H1 (cell line): ENCODE data around the gene EXT2. TPM values are rescaled to one million over a fixed set of nuclear protein-coding genes. Genes with fewer than 3 reads are reported as not detected.

Experiments
- CTCF ChIA-PET: fragments of 300-600 bp; sonication (Branson Sonifier 250); formaldehyde crosslinking; loops from one replicate; lab custom pipeline; 2021; ENCODE audit not compliant: partially characterized antibody; lab: Charles Lee
- POLR2A ChIA-PET: fragments of 300-600 bp; sonication (Branson Sonifier 250); formaldehyde crosslinking; loops from one replicate; lab custom pipeline; 2021; ENCODE audit warnings: inconsistent platforms; ENCODE audit not compliant: partially characterized antibody; lab: Charles Lee
- DNase-seq, 2 experiments: peaks; one replicate each; pipeline versions ENCODE4 v3.0.0 to v3.0.0-alpha.2; 2010 to 2022; ENCODE audit warnings: low spot score in 2 of 2, low read depth in 1 of 2, mixed read lengths in 1 of 2
- FAIRE-seq: peaks from 2 replicates; lab custom pipeline; 2011; peaks lifted over from hg19 to GRCh38; lab: Jason Lieb, UNC
- H2AFZ ChIP-seq: 2 replicates; pipeline ENCODE4 v1.8.1; 2012; ENCODE audit warnings: low read length, inconsistent platforms
- H2AK5ac ChIP-seq: 2 replicates; pipeline ENCODE4 v1.6.1; 2013; ENCODE audit warnings: low read depth, low read length
- H2BK120ac ChIP-seq: replicated peaks from 2 replicates; pipeline ENCODE3; 2013; ENCODE audit warnings: low read depth, low read length, inconsistent platforms
- H2BK12ac ChIP-seq: 2 replicates; pipeline ENCODE4 v1.6.1; 2013; ENCODE audit warnings: low read depth, low read length
- H2BK15ac ChIP-seq: 2 replicates; pipeline ENCODE4 v1.6.1; 2013; ENCODE audit warnings: low read length
- H2BK20ac ChIP-seq: 2 replicates; pipeline ENCODE4 v1.6.1; 2013; ENCODE audit warnings: low read length
- H2BK5ac ChIP-seq: 2 replicates; pipeline ENCODE4 v1.6.1; 2013; ENCODE audit warnings: low read depth, low read length
- H3K14ac ChIP-seq: 2 replicates; pipeline ENCODE4 v1.6.1; 2013; ENCODE audit warnings: inconsistent platforms; ENCODE audit not compliant: insufficient read length
- H3K18ac ChIP-seq: 2 replicates; pipeline ENCODE4 v1.6.1; 2013; ENCODE audit warnings: low read length; ENCODE audit errors: extremely low read depth
- H3K23ac ChIP-seq: 2 replicates; pipeline ENCODE4 v1.6.1; 2013; ENCODE audit warnings: inconsistent platforms; ENCODE audit not compliant: insufficient read length
- H3K23me2 ChIP-seq: 2 replicates; pipeline ENCODE4 v1.6.1; 2013; ENCODE audit warnings: low read depth, low read length
- H3K27ac ChIP-seq: 2 replicates; pipeline ENCODE4 v1.6.1; 2011; ENCODE audit warnings: low read depth, low read length, inconsistent platforms
- H3K27me3 ChIP-seq, 4 experiments: replicated peaks in 1 of 4; 1 replicate in 1 of 4; 2 replicates in 3 of 4; pipeline versions ENCODE4 v1.6.1 to v1.8.1; 2011 to 2013; ENCODE audit warnings: low read length in 3 of 4, mild to moderate bottlenecking in 3 of 4, inconsistent platforms in 2 of 4, mixed read lengths in 2 of 4, moderate library complexity in 1 of 4; ENCODE audit not compliant: control insufficient read depth in 3 of 4, insufficient read depth in 3 of 4; ENCODE audit errors: extremely low read depth in 1 of 4
- H3K36me3 ChIP-seq, 4 experiments: 2 replicates each; pipeline versions ENCODE4 v1.6.1 to v1.8.1; 2011 to 2013; ENCODE audit warnings: mild to moderate bottlenecking in 4 of 4, low read length in 3 of 4, moderate library complexity in 2 of 4, control low read depth in 1 of 4, inconsistent platforms in 1 of 4; ENCODE audit not compliant: insufficient read depth in 4 of 4, control insufficient read depth in 2 of 4
- H3K4ac ChIP-seq: replicated peaks from 2 replicates; pipeline ENCODE3; 2013; ENCODE audit warnings: low read length, low read depth, mixed read lengths, inconsistent platforms; ENCODE audit not compliant: insufficient read length
- H3K4me1 ChIP-seq, 4 experiments: replicated peaks in 1 of 4; 1 replicate in 1 of 4; 2 replicates in 3 of 4; pipeline versions ENCODE4 v1.6.1 to v1.8.1; 2011 to 2013; ENCODE audit warnings: low read length in 3 of 4, inconsistent platforms in 2 of 4, mixed read lengths in 1 of 4; ENCODE audit not compliant: insufficient read depth in 4 of 4, control insufficient read depth in 3 of 4
- H3K4me2 ChIP-seq, 2 experiments: 2 replicates each; pipeline versions ENCODE4 v1.6.1 to v1.8.1; 2011 to 2013; ENCODE audit warnings: low read depth in 2 of 2, low read length in 2 of 2, control low read depth in 1 of 2, inconsistent platforms in 1 of 2, mild to moderate bottlenecking in 1 of 2; ENCODE audit not compliant: insufficient read depth in 1 of 2
- H3K4me3 ChIP-seq, 4 experiments: fragments of 200-600, 300-600 bp in 1 of 4; sonication (generic), shearing (Covaris generic), sonication (Bioruptor Twin) in 1 of 4; 2 replicates each; pipeline versions ENCODE4 v1.5.1 to v1.8.1; 2011 to 2016; ENCODE audit warnings: low read length in 4 of 4, low read depth in 3 of 4, control low read depth in 2 of 4, inconsistent platforms in 2 of 4, mild to moderate bottlenecking in 2 of 4, mixed read lengths in 1 of 4, moderate library complexity in 1 of 4; ENCODE audit not compliant: insufficient read depth in 2 of 4; ENCODE audit errors: extremely low read depth in 1 of 4
- H3K56ac ChIP-seq: replicated peaks from 2 replicates; pipeline ENCODE3; 2013; ENCODE audit warnings: low read depth, mild to moderate bottlenecking, mixed read lengths, low read length, inconsistent platforms; ENCODE audit not compliant: insufficient read length
- H3K79me1 ChIP-seq: 2 replicates; pipeline ENCODE4 v1.6.1; 2013; ENCODE audit warnings: low read depth, low read length, control low read depth
- H3K79me2 ChIP-seq, 2 experiments: 2 replicates each; pipeline versions ENCODE4 v1.6.1 to v1.8.1; 2012 to 2013; ENCODE audit warnings: low read length in 2 of 2, mild to moderate bottlenecking in 2 of 2, inconsistent platforms in 1 of 2; ENCODE audit not compliant: insufficient read depth in 2 of 2, control insufficient read depth in 1 of 2
- H3K9ac ChIP-seq, 4 experiments: replicated peaks in 1 of 4; 1 replicate in 1 of 4; 2 replicates in 3 of 4; pipeline versions ENCODE4 v1.6.1 to v1.8.1; 2011 to 2013; ENCODE audit warnings: low read depth in 3 of 4, low read length in 3 of 4, control low read depth in 2 of 4, mild to moderate bottlenecking in 2 of 4, moderate library complexity in 2 of 4, inconsistent platforms in 1 of 4; ENCODE audit errors: extremely low read depth in 1 of 4
- H3K9me3 ChIP-seq, 2 experiments: 2 replicates each; pipeline versions ENCODE4 v1.6.1 to v1.8.1; 2012 to 2013; ENCODE audit warnings: mild to moderate bottlenecking in 2 of 2, moderate library complexity in 2 of 2, control low read depth in 1 of 2, inconsistent platforms in 1 of 2, low read depth in 1 of 2, low read length in 1 of 2, mixed read lengths in 1 of 2; ENCODE audit not compliant: insufficient read depth in 2 of 2
- H4K20me1 ChIP-seq, 2 experiments: replicated peaks in 1 of 2; 2 replicates each; pipeline versions ENCODE3 to v1.8.1; 2011 to 2013; ENCODE audit warnings: inconsistent platforms in 2 of 2, low read length in 2 of 2, mild to moderate bottlenecking in 1 of 2; ENCODE audit not compliant: insufficient read depth in 2 of 2, control insufficient read depth in 1 of 2
- H4K5ac ChIP-seq: 2 replicates; pipeline ENCODE4 v1.6.1; 2013; ENCODE audit warnings: low read length, low read depth, mixed read lengths, inconsistent platforms; ENCODE audit not compliant: insufficient read length
- H4K8ac ChIP-seq: 2 replicates; pipeline ENCODE4 v1.8.0; 2013; ENCODE audit warnings: mild to moderate bottlenecking, moderate library complexity, low read length, inconsistent platforms; ENCODE audit not compliant: insufficient read depth; ENCODE audit errors: extremely low read depth
- H4K91ac ChIP-seq: replicated peaks from 2 replicates; pipeline ENCODE3; 2013; ENCODE audit warnings: low read length, mixed read lengths, inconsistent platforms; ENCODE audit not compliant: insufficient read length
- CHD2 ChIP-seq: IDR thresholded peaks from 2 replicates; pipeline ENCODE4 v1.6.1; 2012; ENCODE audit warnings: low read length, improper control_type of control experiment
- CREB1 ChIP-seq: IDR thresholded peaks from 2 replicates; pipeline ENCODE4 v1.6.1; 2012; ENCODE audit warnings: inconsistent platforms
- CTCF ChIP-seq, 3 experiments: IDR thresholded peaks; 1 replicate in 2 of 3; 2 replicates in 1 of 3; pipeline versions ENCODE4 v1.5.1 to v1.6.1; 2011; ENCODE audit warnings: low read length in 3 of 3, mild to moderate bottlenecking in 3 of 3, inconsistent platforms in 2 of 3, low read depth in 1 of 3, moderate library complexity in 1 of 3; ENCODE audit not compliant: insufficient read depth in 1 of 3; ENCODE audit errors: control extremely low read depth in 1 of 3
- EP300 ChIP-seq, 2 experiments: IDR thresholded peaks; 1 replicate in 1 of 2; 2 replicates in 1 of 2; pipeline ENCODE4 v1.6.1; 2011 to 2012; ENCODE audit warnings: low read depth in 2 of 2, low read length in 2 of 2, mild to moderate bottlenecking in 2 of 2, borderline replicate concordance in 1 of 2, inconsistent platforms in 1 of 2, moderate library complexity in 1 of 2
- RAD21 ChIP-seq, 2 experiments: IDR thresholded peaks in 1 of 2; conservative IDR thresholded peaks in 1 of 2; 2 replicates each; pipeline ENCODE4 v1.6.1; 2011; ENCODE audit warnings: low read depth in 2 of 2, low read length in 2 of 2, improper control_type of control experiment in 1 of 2, inconsistent platforms in 1 of 2, mild to moderate bottlenecking in 1 of 2, moderate library complexity in 1 of 2
- SIX5 ChIP-seq: IDR thresholded peaks from 2 replicates; pipeline ENCODE4 v1.6.1; 2011; ENCODE audit warnings: mild to moderate bottlenecking, low read depth, low read length
- TEAD4 ChIP-seq: IDR thresholded peaks from 2 replicates; pipeline ENCODE4 v1.6.1; 2012; ENCODE audit warnings: low read depth, low read length, inconsistent platforms, mixed read lengths
- YY1 ChIP-seq: IDR thresholded peaks from 2 replicates; pipeline ENCODE4 v1.6.1; 2011; ENCODE audit warnings: low read depth, mild to moderate bottlenecking, low read length
- WGBS, 2 experiments: shearing (Covaris generic) in 1 of 2; methylation state at CpG; one replicate each; pipeline versions ENCODE4 v1.1.6 to v1.1.7; 2013 to 2015; ENCODE audit warnings: low lambda C conversion rate in 2 of 2, mixed read lengths in 2 of 2, inconsistent platforms in 1 of 2, low coverage in 1 of 2, missing lambda C conversion rate in 1 of 2; ENCODE audit not compliant: insufficient replicate concordance in 2 of 2, insufficient coverage in 1 of 2, insufficient read length in 1 of 2; ENCODE audit errors: extremely low coverage in 1 of 2, missing lambda C conversion rate in 1 of 2; 5-methylcytosine and 5-hydroxymethylcytosine counted together
- polyA plus RNA-seq, 7 experiments: library from polyadenylated mRNA; depleted of rRNA in 3 of 7; stranded (reverse) in 5 of 7; unstranded in 2 of 7; fragments of >200 nt in 5 of 7; fragments of 200-250 nt in 2 of 7; gene quantifications; 1 replicate in 5 of 7; 2 replicates in 1 of 7; 4 replicates in 1 of 7; pipeline versions ENCODE4 v1.2.1 to v1.2.3, GENCODE V29; 2011 to 2013; ENCODE audit warnings: missing spikeins in 2 of 7, mixed read lengths in 2 of 7
- total RNA-seq: library from RNA; stranded (reverse); fragmentation: NEBNext Ultra II Directional; extraction: Animal tissue kit (Norgen Biotek cat#: 25700); gene quantifications from 2 replicates; pipeline ENCODE4 v1.2.1, GENCODE V29; 2021

The EXT2 gene
- total and polyA plus RNA-seq, 2 of the 8 experiments (the other 6 are each of a cell fraction or from before 2014, with no cell fraction given), result 29.8 to 42.8 TPM

GRCh38 chr11:44286268-44286880, 190.9 kb downstream of the EXT2 start:
- DNase-seq (peak in 1 of 2 experiments; percentile 89), FAIRE-seq (peak; percentile 99)
- Histone ChIP-seq H3K14ac (no peak overlapping the region), H3K79me2 (no peaks in the 10 kb centered on the region), H4K5ac (no peak overlapping the region), H2BK120ac (no peak overlapping the region), H2BK20ac (no peak overlapping the region), H3K23me2 (no peaks in the 10 kb centered on the region), H3K4ac (no peak overlapping the region), H3K23ac (no peak overlapping the region), H3K79me1 (no peaks in the 10 kb centered on the region), H2BK12ac (peak overlapping the region; percentile 35; the same call in 1 of the 2 replicates), H3K4me3 (no peak overlapping the region), H2AK5ac (no peak overlapping the region), H3K27me3 (no peaks in the 10 kb centered on the region), H3K9ac (no peak overlapping the region), H3K4me1 (peaks cover 0 to 2% (median 0%) of the 10 kb centered on the region in 4 experiments; a peak in 1 of 7 replicates), H2AFZ (peak overlapping the region; percentile 79), H3K9me3 (no peaks in the 10 kb centered on the region; a peak in 1 of 4 replicates), H3K36me3 (no peaks in the 10 kb centered on the region), H3K27ac (no peak overlapping the region), H2BK15ac (peak overlapping the region; percentile 53; the same call in 1 of the 2 replicates), H3K18ac (0 out of 2 replicates have a peak overlapping the region, but pooled peaks have one; percentile 25), H4K8ac (no peak overlapping the region; the same call in 1 of the 2 replicates), H2BK5ac (no peak overlapping the region), H3K4me2 (no peak overlapping the region), H4K91ac (no peak overlapping the region), H3K56ac (no peak overlapping the region), H4K20me1 (no peaks in the 10 kb centered on the region)
- TF ChIP-seq SIX5, result no peak
- peak; percentile 6 for TF ChIP-seq TEAD4
- TF ChIP-seq EP300 (IDR thresholded peaks at IDR 0.05; ENCODE audit: borderline replicate concordance in 1 of 2, low read depth in 2 of 2, low read length in 2 of 2), result peak in 1 of 2 experiments; percentile 27; a peak in 1 of 3 replicates
- peak; percentile 96 to 98 for TF ChIP-seq RAD21 (IDR thresholded peaks at IDR 0.05 in 1 of 2, conservative IDR thresholded peaks at IDR 0.05 in 1 of 2; ENCODE audit: low read depth in 2 of 2, low read length in 2 of 2)
- 0 out of 2 replicates have a peak, but pooled peaks have one; percentile 48 for TF ChIP-seq YY1
- peak; percentile 96 to 99 (median 98) for TF ChIP-seq CTCF (IDR thresholded peaks at IDR 0.05; ENCODE audit: control extremely low read depth in 1 of 3, insufficient read depth in 1 of 3, low read depth in 1 of 3, low read length in 3 of 3)
- no peak for TF ChIP-seq CHD2
- TF ChIP-seq CREB1, result peak; percentile 47; the same call in 1 of the 2 replicates
- WGBS, 2 experiments, result 59% methylated on average over 10 of the region's 10 CpGs; no CpG with 5 or more reads in 1 of the 2 experiments
- CTCF ChIA-PET, result interaction anchor here (0.6 to 7.7 kb wide), 59 partner anchors 8 to 640 kb away, joined by 3 to 47 read pairs (median 4); no protein-coding TSS in a partner anchor
- POLR2A ChIA-PET, result interaction anchor here (1.2 kb wide), 1 partner anchor 9 kb away, joined by 3 read pairs; no protein-coding TSS in a partner anchor
